HEK293T (cell line): ENCODE results near the gene ABCC8.

ENCODE experiments used
- CTCF ChIA-PET: fragments of 350-600 bp; formaldehyde crosslinking; extraction: SDS; loops from one replicate; lab custom pipeline; 2021; ENCODE audit warnings: antibody characterized with exemption, inconsistent platforms; lab: Yijun Ruan, JAX
- POLR2A ChIA-PET: fragments of 350-600 bp; formaldehyde crosslinking; extraction: SDS; loops from one replicate; lab custom pipeline; 2020; ENCODE audit warnings: antibody characterized with exemption, inconsistent platforms; lab: Yijun Ruan, JAX
- DNase-seq: peaks from one replicate; pipeline ENCODE4 v3.0.0; 2012; ENCODE audit warnings: mixed read lengths; ENCODE audit errors: extremely low spot score
- ARNT ChIP-seq: fragments of 450-650 bp; IDR thresholded peaks from 2 replicates; pipeline ENCODE4 v1.6.1; 2017; ENCODE audit warnings: mild to moderate bottlenecking
- BHLHE40 ChIP-seq: fragments of 450-650 bp; IDR thresholded peaks from 2 replicates; pipeline ENCODE4 v1.6.1; 2016; ENCODE audit warnings: mild to moderate bottlenecking, moderate library complexity, borderline replicate concordance
- CTBP1 ChIP-seq: fragments of 450-650 bp; IDR thresholded peaks from 2 replicates; pipeline ENCODE4 v1.6.1; 2016; ENCODE audit warnings: borderline replicate concordance
- ELF4 ChIP-seq: fragments of 450-650 bp; IDR thresholded peaks from 2 replicates; pipeline ENCODE4 v1.6.1; 2017; ENCODE audit warnings: antibody characterized with exemption
- FOXA1 ChIP-seq: fragments of 450-650 bp; IDR thresholded peaks from 2 replicates; pipeline ENCODE4 v1.6.1; 2016; ENCODE audit warnings: mild to moderate bottlenecking
- FOXK2 ChIP-seq: fragments of 450-650 bp; IDR thresholded peaks from 2 replicates; pipeline ENCODE4 v1.6.1; 2016; ENCODE audit warnings: mild to moderate bottlenecking
- FOXM1 ChIP-seq: fragments of 450-650 bp; IDR thresholded peaks from 2 replicates; pipeline ENCODE4 v1.6.1; 2017; ENCODE audit warnings: mild to moderate bottlenecking, borderline replicate concordance
- HDGF ChIP-seq: fragments of 450-650 bp; IDR thresholded peaks from 2 replicates; pipeline ENCODE4 v1.6.1; 2017; ENCODE audit warnings: antibody characterized with exemption, borderline replicate concordance
- L3MBTL2 ChIP-seq: fragments of 450-650 bp; conservative IDR thresholded peaks from 2 replicates; pipeline ENCODE4 v1.6.1; 2016; ENCODE audit warnings: mild to moderate bottlenecking
- LEF1 ChIP-seq: fragments of 450-650 bp; IDR thresholded peaks from 2 replicates; pipeline ENCODE4 v1.6.1; 2017; ENCODE audit warnings: mild to moderate bottlenecking, borderline replicate concordance
- NFRKB ChIP-seq: fragments of 450-650 bp; IDR thresholded peaks from 2 replicates; pipeline ENCODE4 v1.6.1; 2016; ENCODE audit warnings: mild to moderate bottlenecking, moderate library complexity
- SP1 ChIP-seq: fragments of 450-650 bp; IDR thresholded peaks from 2 replicates; pipeline ENCODE4 v1.6.1; 2017
- SUZ12 ChIP-seq: fragments of 450-650 bp; IDR thresholded peaks from 2 replicates; pipeline ENCODE4 v1.6.1; 2016; ENCODE audit warnings: mild to moderate bottlenecking
- TARDBP ChIP-seq: fragments of 450-650 bp; IDR thresholded peaks from 2 replicates; pipeline ENCODE4 v1.6.1; 2016
- ZNF384 ChIP-seq: fragments of 450-650 bp; IDR thresholded peaks from 2 replicates; pipeline ENCODE4 v1.6.1; 2016
- TF ChIP-seq, protein P1 (sequence below): fragments of 450-650 bp; IDR thresholded peaks from 2 replicates; pipeline ENCODE4 v1.6.1; 2016

Gene ABCC8

DNA sequence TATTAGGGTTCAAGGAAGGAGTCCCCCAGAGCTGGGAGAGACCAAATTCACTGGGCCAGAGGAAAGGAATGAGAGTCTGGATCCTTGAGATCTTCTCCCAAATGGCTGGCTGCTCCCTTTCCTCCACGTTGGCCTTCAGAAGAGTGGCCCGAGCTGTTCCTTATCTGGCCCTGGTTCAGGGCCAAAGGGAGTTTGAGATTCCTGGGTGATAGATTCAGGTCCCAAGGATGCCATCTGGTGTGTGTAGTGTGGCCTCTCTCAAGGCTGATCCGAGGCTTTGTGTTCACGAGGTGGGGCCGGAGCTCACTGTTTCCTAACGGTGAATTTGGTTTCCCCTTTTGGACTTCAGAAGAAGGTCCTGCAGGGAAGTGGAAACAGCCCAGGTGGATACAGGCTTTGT lies 17.4 kb upstream of the ABCC8 start:
- DNase-seq, result no peak
- CTCF ChIA-PET, result interaction anchor here (0.9 to 1.9 kb wide), 3 partner anchors 34 to 110 kb away, joined by 4 to 5 read pairs (median 4); no protein-coding TSS in a partner anchor
- POLR2A ChIA-PET, result no interaction called here
- TF ChIP-seq CTBP1 (no peak), HDGF (no peak), FOXK2 (no peak), ARNT (no peak), ZNF384 (no peak), L3MBTL2 (no peak), NFRKB (no peak), FOXM1 (no peak), SP1 (no peak), LEF1 (no peak), ELF4 (no peak), TARDBP (no peak)
- TF ChIP-seq, protein P1, sequence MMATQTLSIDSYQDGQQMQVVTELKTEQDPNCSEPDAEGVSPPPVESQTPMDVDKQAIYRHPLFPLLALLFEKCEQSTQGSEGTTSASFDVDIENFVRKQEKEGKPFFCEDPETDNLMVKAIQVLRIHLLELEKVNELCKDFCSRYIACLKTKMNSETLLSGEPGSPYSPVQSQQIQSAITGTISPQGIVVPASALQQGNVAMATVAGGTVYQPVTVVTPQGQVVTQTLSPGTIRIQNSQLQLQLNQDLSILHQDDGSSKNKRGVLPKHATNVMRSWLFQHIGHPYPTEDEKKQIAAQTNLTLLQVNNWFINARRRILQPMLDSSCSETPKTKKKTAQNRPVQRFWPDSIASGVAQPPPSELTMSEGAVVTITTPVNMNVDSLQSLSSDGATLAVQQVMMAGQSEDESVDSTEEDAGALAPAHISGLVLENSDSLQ, result no peak

DNA sequence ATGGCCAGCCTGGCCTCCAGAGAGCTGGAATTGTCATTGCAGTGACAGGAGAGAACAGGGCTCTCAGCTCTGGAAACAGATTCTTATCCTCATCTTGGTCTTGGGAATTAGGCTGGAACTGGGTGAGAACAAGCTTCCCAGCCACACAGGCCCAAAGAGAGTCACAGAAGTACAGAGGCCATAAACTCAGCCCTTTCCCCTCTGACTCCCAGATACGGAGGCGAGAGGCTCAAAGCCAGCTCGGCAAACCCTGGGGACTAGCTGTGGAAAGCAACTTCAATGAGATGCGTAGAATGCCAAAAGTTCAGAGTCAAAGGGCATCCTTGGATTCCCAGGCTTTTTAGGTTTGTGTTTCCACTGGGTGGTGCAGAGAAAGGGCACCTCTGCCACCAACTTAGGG lies 14.3 kb upstream of the ABCC8 start:
- no peak for DNase-seq
- POLR2A ChIA-PET, result no interaction called here
- TF ChIP-seq CTBP1 (no peak), TARDBP (no peak), FOXM1 (no peak), HDGF (no peak), ELF4 (no peak), ARNT (no peak), NFRKB (no peak), SP1 (no peak), FOXK2 (no peak), FOXA1 (no peak), ZNF384 (no peak), LEF1 (no peak), L3MBTL2 (no peak), BHLHE40 (no peak), SUZ12 (no peak)
- TF ChIP-seq, protein P1, result no peak
- CTCF ChIA-PET, result no interaction called here

DNA sequence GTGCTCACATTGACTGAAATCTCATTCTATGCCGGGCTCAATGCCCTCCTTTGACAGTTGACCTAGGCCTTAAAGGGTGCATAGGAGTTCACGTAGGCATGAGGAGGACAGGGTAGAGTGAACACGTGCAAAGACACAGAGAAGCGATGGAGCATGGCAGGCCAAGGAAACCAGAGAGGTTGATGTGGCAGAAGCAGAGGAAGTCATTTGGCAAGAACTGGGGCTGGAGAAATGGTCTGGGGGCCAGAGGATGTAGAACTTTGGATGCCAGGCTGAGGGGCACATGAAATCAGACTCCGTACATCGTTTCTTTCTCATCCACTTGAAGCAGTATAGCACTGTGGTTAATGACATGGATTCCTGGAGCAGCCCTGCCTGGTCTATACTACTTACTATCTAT lies 13.6 kb upstream of the ABCC8 start:
- no peak for DNase-seq
- POLR2A ChIA-PET, result no interaction called here
- TF ChIP-seq NFRKB (no peak), ARNT (no peak), FOXA1 (no peak), TARDBP (no peak), L3MBTL2 (no peak), SUZ12 (no peak), BHLHE40 (no peak), ZNF384 (no peak)
- TF ChIP-seq, protein P1, result no peak
- CTCF ChIA-PET, result no interaction called here

DNA sequence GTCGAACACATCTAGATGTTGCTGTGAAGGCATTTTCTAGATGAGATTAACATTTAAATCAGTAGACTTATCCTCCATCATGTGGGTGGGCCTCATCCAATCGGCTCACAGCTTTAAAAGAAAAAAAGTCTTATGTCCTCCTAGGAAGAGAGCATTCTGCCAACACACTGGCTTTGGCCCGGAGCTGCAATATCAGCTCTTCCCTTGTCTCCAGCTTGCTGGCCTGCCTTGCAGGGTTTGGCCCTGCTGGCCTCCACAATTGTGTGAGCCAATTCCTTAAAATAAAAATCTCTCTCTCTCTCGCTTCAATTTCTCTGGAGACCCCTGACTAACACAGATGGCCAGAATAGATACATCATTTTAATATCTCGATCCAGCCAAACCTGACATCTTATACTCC lies 13.1 kb upstream of the ABCC8 start:
- TF ChIP-seq, protein P1, result no peak
- no peak for TF ChIP-seq CTBP1
- TF ChIP-seq FOXK2, result no peak
- no peak for TF ChIP-seq BHLHE40
- ChIA-PET POLR2A (no interaction called here), CTCF (no interaction called here)
- no peak for DNase-seq

DNA sequence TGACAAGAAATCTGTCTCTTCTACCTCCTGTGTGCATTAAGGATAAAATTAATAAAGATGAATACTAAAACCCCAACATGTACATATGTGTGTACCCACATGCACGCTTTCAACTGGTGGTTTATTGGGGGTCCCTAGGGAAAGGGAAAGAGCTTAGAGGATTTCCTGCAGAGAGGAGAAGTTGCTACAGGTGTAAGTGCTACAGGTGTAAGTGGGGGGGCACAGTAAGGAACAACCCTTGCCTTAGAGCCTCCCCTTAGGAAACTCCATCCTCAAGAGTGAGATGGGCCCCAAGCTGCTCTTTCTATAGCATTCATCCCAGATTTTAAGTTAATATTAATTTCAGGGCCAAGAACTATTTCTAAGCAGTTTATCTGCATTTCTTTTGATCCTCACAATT lies 11.9 kb upstream of the ABCC8 start:
- ChIA-PET CTCF (no interaction called here), POLR2A (no interaction called here)
- TF ChIP-seq ZNF384, result no peak
- TF ChIP-seq, protein P1, result no peak
- no peak for TF ChIP-seq TARDBP
- no peak for TF ChIP-seq HDGF
- TF ChIP-seq LEF1, result no peak
- no peak for TF ChIP-seq CTBP1
- TF ChIP-seq FOXK2, result no peak
- no peak for TF ChIP-seq SUZ12
- TF ChIP-seq ARNT, result no peak
- no peak for TF ChIP-seq FOXA1
- TF ChIP-seq SP1, result no peak
- no peak for TF ChIP-seq BHLHE40
- no peak for TF ChIP-seq L3MBTL2
- TF ChIP-seq FOXM1, result no peak
- no peak for TF ChIP-seq NFRKB
- DNase-seq, result no peak
